H1 (cell line): ENCODE data around the gene TRIM56. TPM values are rescaled to one million over a fixed set of nuclear protein-coding genes. Genes with fewer than 3 reads are reported as not detected.
A peak's percentile ranks its signal among the peaks of the same experiment; 100 is the strongest.

Source experiments
- CTCF ChIA-PET: fragments of 300-600 bp; sonication (Branson Sonifier 250); formaldehyde crosslinking; loops from one replicate; lab custom pipeline; 2021; ENCODE audit not compliant: partially characterized antibody; lab: Charles Lee
- POLR2A ChIA-PET: fragments of 300-600 bp; sonication (Branson Sonifier 250); formaldehyde crosslinking; loops from one replicate; lab custom pipeline; 2021; ENCODE audit warnings: inconsistent platforms; ENCODE audit not compliant: partially characterized antibody; lab: Charles Lee
- DNase-seq, 2 experiments: peaks; one replicate each; pipeline versions ENCODE4 v3.0.0 to v3.0.0-alpha.2; 2010 to 2022; ENCODE audit warnings: low spot score in 2 of 2, low read depth in 1 of 2, mixed read lengths in 1 of 2
- FAIRE-seq: peaks from 2 replicates; lab custom pipeline; 2011; peaks lifted over from hg19 to GRCh38; lab: Jason Lieb, UNC
- H2AFZ ChIP-seq: 2 replicates; pipeline ENCODE4 v1.8.1; 2012; ENCODE audit warnings: low read length, inconsistent platforms
- H2AK5ac ChIP-seq: 2 replicates; pipeline ENCODE4 v1.6.1; 2013; ENCODE audit warnings: low read depth, low read length
- H2BK120ac ChIP-seq: replicated peaks from 2 replicates; pipeline ENCODE3; 2013; ENCODE audit warnings: low read depth, low read length, inconsistent platforms
- H2BK12ac ChIP-seq: 2 replicates; pipeline ENCODE4 v1.6.1; 2013; ENCODE audit warnings: low read depth, low read length
- H2BK15ac ChIP-seq: 2 replicates; pipeline ENCODE4 v1.6.1; 2013; ENCODE audit warnings: low read length
- H2BK20ac ChIP-seq: 2 replicates; pipeline ENCODE4 v1.6.1; 2013; ENCODE audit warnings: low read length
- H2BK5ac ChIP-seq: 2 replicates; pipeline ENCODE4 v1.6.1; 2013; ENCODE audit warnings: low read depth, low read length
- H3K14ac ChIP-seq: 2 replicates; pipeline ENCODE4 v1.6.1; 2013; ENCODE audit warnings: inconsistent platforms; ENCODE audit not compliant: insufficient read length
- H3K18ac ChIP-seq: 2 replicates; pipeline ENCODE4 v1.6.1; 2013; ENCODE audit warnings: low read length; ENCODE audit errors: extremely low read depth
- H3K23ac ChIP-seq: 2 replicates; pipeline ENCODE4 v1.6.1; 2013; ENCODE audit warnings: inconsistent platforms; ENCODE audit not compliant: insufficient read length
- H3K23me2 ChIP-seq: 2 replicates; pipeline ENCODE4 v1.6.1; 2013; ENCODE audit warnings: low read depth, low read length
- H3K27ac ChIP-seq: 2 replicates; pipeline ENCODE4 v1.6.1; 2011; ENCODE audit warnings: low read depth, low read length, inconsistent platforms
- H3K27me3 ChIP-seq, 4 experiments: replicated peaks in 1 of 4; 1 replicate in 1 of 4; 2 replicates in 3 of 4; pipeline versions ENCODE4 v1.6.1 to v1.8.1; 2011 to 2013; ENCODE audit warnings: low read length in 3 of 4, mild to moderate bottlenecking in 3 of 4, inconsistent platforms in 2 of 4, mixed read lengths in 2 of 4, moderate library complexity in 1 of 4; ENCODE audit not compliant: control insufficient read depth in 3 of 4, insufficient read depth in 3 of 4; ENCODE audit errors: extremely low read depth in 1 of 4
- H3K36me3 ChIP-seq, 4 experiments: 2 replicates each; pipeline versions ENCODE4 v1.6.1 to v1.8.1; 2011 to 2013; ENCODE audit warnings: mild to moderate bottlenecking in 4 of 4, low read length in 3 of 4, moderate library complexity in 2 of 4, control low read depth in 1 of 4, inconsistent platforms in 1 of 4; ENCODE audit not compliant: insufficient read depth in 4 of 4, control insufficient read depth in 2 of 4
- H3K4ac ChIP-seq: replicated peaks from 2 replicates; pipeline ENCODE3; 2013; ENCODE audit warnings: low read length, low read depth, mixed read lengths, inconsistent platforms; ENCODE audit not compliant: insufficient read length
- H3K4me1 ChIP-seq, 4 experiments: replicated peaks in 1 of 4; 1 replicate in 1 of 4; 2 replicates in 3 of 4; pipeline versions ENCODE4 v1.6.1 to v1.8.1; 2011 to 2013; ENCODE audit warnings: low read length in 3 of 4, inconsistent platforms in 2 of 4, mixed read lengths in 1 of 4; ENCODE audit not compliant: insufficient read depth in 4 of 4, control insufficient read depth in 3 of 4
- H3K4me2 ChIP-seq, 2 experiments: 2 replicates each; pipeline versions ENCODE4 v1.6.1 to v1.8.1; 2011 to 2013; ENCODE audit warnings: low read depth in 2 of 2, low read length in 2 of 2, control low read depth in 1 of 2, inconsistent platforms in 1 of 2, mild to moderate bottlenecking in 1 of 2; ENCODE audit not compliant: insufficient read depth in 1 of 2
- H3K4me3 ChIP-seq, 4 experiments: fragments of 200-600, 300-600 bp in 1 of 4; sonication (generic), shearing (Covaris generic), sonication (Bioruptor Twin) in 1 of 4; 2 replicates each; pipeline versions ENCODE4 v1.5.1 to v1.8.1; 2011 to 2016; ENCODE audit warnings: low read length in 4 of 4, low read depth in 3 of 4, control low read depth in 2 of 4, inconsistent platforms in 2 of 4, mild to moderate bottlenecking in 2 of 4, mixed read lengths in 1 of 4, moderate library complexity in 1 of 4; ENCODE audit not compliant: insufficient read depth in 2 of 4; ENCODE audit errors: extremely low read depth in 1 of 4
- H3K56ac ChIP-seq: replicated peaks from 2 replicates; pipeline ENCODE3; 2013; ENCODE audit warnings: low read depth, mild to moderate bottlenecking, mixed read lengths, low read length, inconsistent platforms; ENCODE audit not compliant: insufficient read length
- H3K79me1 ChIP-seq: 2 replicates; pipeline ENCODE4 v1.6.1; 2013; ENCODE audit warnings: low read depth, low read length, control low read depth
- H3K79me2 ChIP-seq, 2 experiments: 2 replicates each; pipeline versions ENCODE4 v1.6.1 to v1.8.1; 2012 to 2013; ENCODE audit warnings: low read length in 2 of 2, mild to moderate bottlenecking in 2 of 2, inconsistent platforms in 1 of 2; ENCODE audit not compliant: insufficient read depth in 2 of 2, control insufficient read depth in 1 of 2
- H3K9ac ChIP-seq, 4 experiments: replicated peaks in 1 of 4; 1 replicate in 1 of 4; 2 replicates in 3 of 4; pipeline versions ENCODE4 v1.6.1 to v1.8.1; 2011 to 2013; ENCODE audit warnings: low read depth in 3 of 4, low read length in 3 of 4, control low read depth in 2 of 4, mild to moderate bottlenecking in 2 of 4, moderate library complexity in 2 of 4, inconsistent platforms in 1 of 4; ENCODE audit errors: extremely low read depth in 1 of 4
- H3K9me3 ChIP-seq, 2 experiments: 2 replicates each; pipeline versions ENCODE4 v1.6.1 to v1.8.1; 2012 to 2013; ENCODE audit warnings: mild to moderate bottlenecking in 2 of 2, moderate library complexity in 2 of 2, control low read depth in 1 of 2, inconsistent platforms in 1 of 2, low read depth in 1 of 2, low read length in 1 of 2, mixed read lengths in 1 of 2; ENCODE audit not compliant: insufficient read depth in 2 of 2
- H4K20me1 ChIP-seq, 2 experiments: replicated peaks in 1 of 2; 2 replicates each; pipeline versions ENCODE3 to v1.8.1; 2011 to 2013; ENCODE audit warnings: inconsistent platforms in 2 of 2, low read length in 2 of 2, mild to moderate bottlenecking in 1 of 2; ENCODE audit not compliant: insufficient read depth in 2 of 2, control insufficient read depth in 1 of 2
- H4K5ac ChIP-seq: 2 replicates; pipeline ENCODE4 v1.6.1; 2013; ENCODE audit warnings: low read length, low read depth, mixed read lengths, inconsistent platforms; ENCODE audit not compliant: insufficient read length
- H4K8ac ChIP-seq: 2 replicates; pipeline ENCODE4 v1.8.0; 2013; ENCODE audit warnings: mild to moderate bottlenecking, moderate library complexity, low read length, inconsistent platforms; ENCODE audit not compliant: insufficient read depth; ENCODE audit errors: extremely low read depth
- H4K91ac ChIP-seq: replicated peaks from 2 replicates; pipeline ENCODE3; 2013; ENCODE audit warnings: low read length, mixed read lengths, inconsistent platforms; ENCODE audit not compliant: insufficient read length
- CBX5 ChIP-seq: fragments of 300-800, 300-1000 bp; sonication (generic); IDR thresholded peaks from 2 replicates; pipeline ENCODE4 v1.7.1; 2016; ENCODE audit warnings: antibody characterized with exemption, low read length, low read depth
- E2F6 ChIP-seq: IDR thresholded peaks from 2 replicates; pipeline ENCODE4 v1.6.1; 2012; ENCODE audit warnings: inconsistent platforms
- EZH2 ChIP-seq: fragments of 200-600 bp; sonication (generic); IDR thresholded peaks from 2 replicates; pipeline ENCODE4 v1.7.1; 2012; ENCODE audit warnings: low read depth, mild to moderate bottlenecking, moderate library complexity, low read length, inconsistent platforms; ENCODE audit not compliant: severe bottlenecking
- GTF2F1 ChIP-seq: IDR thresholded peaks from 2 replicates; pipeline ENCODE4 v1.6.1; 2012; ENCODE audit warnings: low read depth, low read length, improper control_type of control experiment, borderline replicate concordance
- HDAC6 ChIP-seq: IDR thresholded peaks from one replicate; pipeline ENCODE4 v1.7.1; 2012; ENCODE audit warnings: low read depth, mild to moderate bottlenecking, inconsistent platforms, low read length, moderate library complexity
- JUN ChIP-seq: IDR thresholded peaks from 2 replicates; pipeline ENCODE4 v1.6.1; 2011; ENCODE audit warnings: low read depth, mild to moderate bottlenecking, improper control_type of control experiment, low read length
- JUND ChIP-seq: IDR thresholded peaks from 2 replicates; pipeline ENCODE4 v1.6.1; 2011; ENCODE audit warnings: mild to moderate bottlenecking, improper control_type of control experiment, low read length
- MAX ChIP-seq: IDR thresholded peaks from 2 replicates; pipeline ENCODE4 v1.6.1; 2012; ENCODE audit warnings: inconsistent platforms
- NRF1 ChIP-seq: IDR thresholded peaks from 2 replicates; pipeline ENCODE4 v1.6.1; 2011; ENCODE audit warnings: mild to moderate bottlenecking, low read depth, low read length, improper control_type of control experiment
- PHF8 ChIP-seq: fragments of 200-600 bp; sonication (generic); conservative IDR thresholded peaks from 2 replicates; pipeline ENCODE4 v1.7.1; 2012; ENCODE audit warnings: low read depth, mild to moderate bottlenecking, inconsistent platforms, low read length, moderate library complexity
- SP1 ChIP-seq: IDR thresholded peaks from 2 replicates; pipeline ENCODE4 v1.6.1; 2011; ENCODE audit warnings: low read depth, low read length
- YY1 ChIP-seq: IDR thresholded peaks from 2 replicates; pipeline ENCODE4 v1.6.1; 2011; ENCODE audit warnings: low read depth, mild to moderate bottlenecking, low read length
- ZNF274 ChIP-seq: IDR thresholded peaks from 2 replicates; pipeline ENCODE4 v1.7.0; 2012; ENCODE audit warnings: low read length, borderline replicate concordance; ENCODE audit errors: extremely low read depth
- WGBS, 2 experiments: shearing (Covaris generic) in 1 of 2; methylation state at CpG; one replicate each; pipeline versions ENCODE4 v1.1.6 to v1.1.7; 2013 to 2015; ENCODE audit warnings: low lambda C conversion rate in 2 of 2, mixed read lengths in 2 of 2, inconsistent platforms in 1 of 2, low coverage in 1 of 2, missing lambda C conversion rate in 1 of 2; ENCODE audit not compliant: insufficient replicate concordance in 2 of 2, insufficient coverage in 1 of 2, insufficient read length in 1 of 2; ENCODE audit errors: extremely low coverage in 1 of 2, missing lambda C conversion rate in 1 of 2; 5-methylcytosine and 5-hydroxymethylcytosine counted together
- polyA plus RNA-seq, 7 experiments: library from polyadenylated mRNA; depleted of rRNA in 3 of 7; stranded (reverse) in 5 of 7; unstranded in 2 of 7; fragments of >200 nt in 5 of 7; fragments of 200-250 nt in 2 of 7; gene quantifications; 1 replicate in 5 of 7; 2 replicates in 1 of 7; 4 replicates in 1 of 7; pipeline versions ENCODE4 v1.2.1 to v1.2.3, GENCODE V29; 2011 to 2013; ENCODE audit warnings: missing spikeins in 2 of 7, mixed read lengths in 2 of 7
- total RNA-seq: library from RNA; stranded (reverse); fragmentation: NEBNext Ultra II Directional; extraction: Animal tissue kit (Norgen Biotek cat#: 25700); gene quantifications from 2 replicates; pipeline ENCODE4 v1.2.1, GENCODE V29; 2021

The TRIM56 gene
- total and polyA plus RNA-seq, 2 of the 8 experiments (the other 6 are each of a cell fraction or from before 2014, with no cell fraction given) = 2.0 to 17.5 TPM

GRCh38 chr7:101108330-101108857 is 23.1 kb downstream of the TRIM56 start:
- Histone ChIP-seq H4K20me1 (no peaks in the 10 kb centered on the region), H3K27me3 (no peaks in the 10 kb centered on the region), H3K9me3 (no peaks in the 10 kb centered on the region), H3K4me3 (no peak overlapping the region), H2AK5ac (no peak overlapping the region), H3K36me3 (no peaks in the 10 kb centered on the region), H3K27ac (no peak overlapping the region), H3K79me2 (no peaks in the 10 kb centered on the region), H2BK120ac (no peak overlapping the region), H3K56ac (no peak overlapping the region), H3K23ac (no peak overlapping the region), H3K14ac (no peak overlapping the region), H4K8ac (no peak overlapping the region), H3K23me2 (no peaks in the 10 kb centered on the region), H3K4ac (no peak overlapping the region), H3K4me2 (no peak overlapping the region), H4K91ac (no peak overlapping the region), H3K4me1 (peaks cover 0 to 4% (median 0%) of the 10 kb centered on the region in 4 experiments; a peak in 2 of 7 replicates), H2AFZ (no peak overlapping the region), H2BK5ac (0 out of 2 replicates have a peak overlapping the region, but pooled peaks have one; percentile 35), H4K5ac (no peak overlapping the region), H3K18ac (no peak overlapping the region), H2BK15ac (no peak overlapping the region), H3K79me1 (no peaks in the 10 kb centered on the region), H2BK20ac (no peak overlapping the region), H3K9ac (no peak overlapping the region), H2BK12ac (no peak overlapping the region)
- ChIA-PET POLR2A (interaction anchor here (2.2 kb wide), 1 partner anchor 14 kb away, joined by 5 read pairs; no protein-coding TSS in a partner anchor), CTCF (interaction anchor here (0.7 to 3.0 kb wide), 6 partner anchors 7 to 103 kb away, joined by 3 to 22 read pairs (median 4); no protein-coding TSS in a partner anchor)
- WGBS, 2 experiments = 85% methylated on average over 15 of the region's 16 CpGs; no CpG with 5 or more reads in 1 of the 2 experiments
- DNase-seq = no peak
- FAIRE-seq = no peak
- TF ChIP-seq ZNF274 = no peak
- no peak for TF ChIP-seq EZH2
- TF ChIP-seq GTF2F1 = no peak
- no peak for TF ChIP-seq YY1
- TF ChIP-seq MAX = no peak
- no peak for TF ChIP-seq PHF8
- no peak for TF ChIP-seq E2F6
- TF ChIP-seq JUN = no peak
- no peak for TF ChIP-seq CBX5
- TF ChIP-seq JUND = no peak
- TF ChIP-seq NRF1 = no peak
- TF ChIP-seq SP1 = no peak
- TF ChIP-seq HDAC6 = no peak
